Retinal pigment epithelial cell (primary cell): Measurements from ENCODE around the gene TMEM50B.
A peak's percentile ranks its signal among the peaks of the same experiment; 100 is the strongest.

Experiments
- DNase-seq: peaks from one replicate; pipeline ENCODE4 v3.0.0-alpha.2; 2010; ENCODE audit warnings: low read depth
- H3K4me3 ChIP-seq: 2 replicates; pipeline ENCODE4 v1.5.1; 2011; ENCODE audit warnings: mild to moderate bottlenecking, low read length, control low read depth, moderate library complexity
- CTCF ChIP-seq: conservative IDR thresholded peaks from 2 replicates; pipeline ENCODE4 v1.5.1; 2011; ENCODE audit warnings: low read depth, low read length, control low read depth, inconsistent platforms

Gene TMEM50B

GRCh38 chr21:33479679-33480480 is at the start of gene TMEM50B:
Gene TMEM50B, minus strand, starts transcription at chr21:33479974. Its CDS starts 11,089 bp downstream, at chr21:33468885.
- H3K4me3 ChIP-seq: peak within 1 kb of the TSS; percentile 86
- peak; percentile 33 for TF ChIP-seq CTCF
- peak; percentile 76 for DNase-seq

GRCh38 chr21:33522953-33523349 is 43.2 kb upstream of the TMEM50B start:
- H3K4me3 ChIP-seq: no peak overlapping the region
- no peak for TF ChIP-seq CTCF
- no peak for DNase-seq

- no peak for TF ChIP-seq CTCF
- no peak for DNase-seq
- H3K4me3 ChIP-seq: no peak overlapping the region
Measured at GRCh38 chr21:33522297-33522952, 42.7 kb upstream of the TMEM50B start.

- no peak for DNase-seq
- TF ChIP-seq CTCF: no peak
- H3K4me3 ChIP-seq: no peak overlapping the region
Measured at GRCh38 chr21:33518899-33519298, 39.1 kb upstream of the TMEM50B start.

GRCh38 chr21:33514229-33514628 is 34.5 kb upstream of the TMEM50B start:
- no peak for DNase-seq
- no peak overlapping the region for H3K4me3 ChIP-seq
- no peak for TF ChIP-seq CTCF

- H3K4me3 ChIP-seq: no peak overlapping the region
- no peak for DNase-seq
- no peak for TF ChIP-seq CTCF
Measured at GRCh38 chr21:33512481-33512880, 32.7 kb upstream of the TMEM50B start.

GRCh38 chr21:33511639-33512038 is 31.9 kb upstream of the TMEM50B start:
- no peak for DNase-seq
- H3K4me3 ChIP-seq: no peak overlapping the region

More at GRCh38 chr21:33511639-33512038, 31.9 kb upstream of the TMEM50B start:
- no peak for TF ChIP-seq CTCF
